OCI-M2 (cell line): ENCODE results near the gene TRIO.

Experiments
- DNase-seq: peaks from one replicate; lab custom pipeline; 2025; ENCODE audit not compliant: unreplicated experiment; lab: John Stamatoyannopoulos, UW

Gene TRIO

GRCh38 chr5:14220642-14221041 is 77.5 kb downstream of the TRIO start:
- DNase-seq = no peak

GRCh38 chr5:14221732-14222131 is 78.6 kb downstream of the TRIO start:
- no peak for DNase-seq

GRCh38 chr5:14222206-14222605 is 79.1 kb downstream of the TRIO start:
- DNase-seq = no peak

- DNase-seq = no peak
Observed at GRCh38 chr5:14223372-14223771, 80.2 kb downstream of the TRIO start.

- no peak for DNase-seq
Observed at GRCh38 chr5:14225173-14225834, 82.2 kb downstream of the TRIO start.

GRCh38 chr5:14226149-14226548 is 83.0 kb downstream of the TRIO start:
- no peak for DNase-seq

- DNase-seq = no peak
Observed at GRCh38 chr5:14226554-14226953, 83.4 kb downstream of the TRIO start.

- no peak for DNase-seq
Observed at GRCh38 chr5:14226992-14227391, 83.8 kb downstream of the TRIO start.

GRCh38 chr5:14227513-14227912 is 84.4 kb downstream of the TRIO start:
- no peak for DNase-seq

GRCh38 chr5:14228219-14228618 is 85.1 kb downstream of the TRIO start:
- DNase-seq = no peak

GRCh38 chr5:14229181-14229580 is 86.0 kb downstream of the TRIO start:
- no peak for DNase-seq

- no peak for DNase-seq
Observed at GRCh38 chr5:14229734-14230133, 86.6 kb downstream of the TRIO start.

- no peak for DNase-seq
Observed at GRCh38 chr5:14231156-14231555, 88.0 kb downstream of the TRIO start.

- DNase-seq = no peak
Observed at GRCh38 chr5:14231890-14232289, 88.7 kb downstream of the TRIO start.

- DNase-seq = no peak
Observed at GRCh38 chr5:14234204-14234603, 91.1 kb downstream of the TRIO start.

GRCh38 chr5:14235872-14236271 is 92.7 kb downstream of the TRIO start:
- DNase-seq = no peak

GRCh38 chr5:14236757-14237156 is 93.6 kb downstream of the TRIO start:
- DNase-seq = no peak

GRCh38 chr5:14237317-14238086 is 94.4 kb downstream of the TRIO start:
- DNase-seq = no peak

- DNase-seq = no peak
Observed at GRCh38 chr5:14238272-14238671, 95.1 kb downstream of the TRIO start.

- no peak for DNase-seq
Observed at GRCh38 chr5:14239404-14239803, 96.3 kb downstream of the TRIO start.

GRCh38 chr5:14239951-14240350 is 96.8 kb downstream of the TRIO start:
- DNase-seq = no peak

GRCh38 chr5:14240359-14240758 is 97.2 kb downstream of the TRIO start:
- DNase-seq = no peak

GRCh38 chr5:14241141-14241540 is 98.0 kb downstream of the TRIO start:
- DNase-seq = no peak
